ENCODE results near the gene USP49. TPM values are rescaled to one million over a fixed set of nuclear protein-coding genes. Genes with fewer than 3 reads are reported as not detected.

Gene USP49
- total and polyA plus RNA-seq, 2 of the 4 experiments (the other 2 are of a cell fraction) = 1.4 to 2.1 TPM

DNA sequence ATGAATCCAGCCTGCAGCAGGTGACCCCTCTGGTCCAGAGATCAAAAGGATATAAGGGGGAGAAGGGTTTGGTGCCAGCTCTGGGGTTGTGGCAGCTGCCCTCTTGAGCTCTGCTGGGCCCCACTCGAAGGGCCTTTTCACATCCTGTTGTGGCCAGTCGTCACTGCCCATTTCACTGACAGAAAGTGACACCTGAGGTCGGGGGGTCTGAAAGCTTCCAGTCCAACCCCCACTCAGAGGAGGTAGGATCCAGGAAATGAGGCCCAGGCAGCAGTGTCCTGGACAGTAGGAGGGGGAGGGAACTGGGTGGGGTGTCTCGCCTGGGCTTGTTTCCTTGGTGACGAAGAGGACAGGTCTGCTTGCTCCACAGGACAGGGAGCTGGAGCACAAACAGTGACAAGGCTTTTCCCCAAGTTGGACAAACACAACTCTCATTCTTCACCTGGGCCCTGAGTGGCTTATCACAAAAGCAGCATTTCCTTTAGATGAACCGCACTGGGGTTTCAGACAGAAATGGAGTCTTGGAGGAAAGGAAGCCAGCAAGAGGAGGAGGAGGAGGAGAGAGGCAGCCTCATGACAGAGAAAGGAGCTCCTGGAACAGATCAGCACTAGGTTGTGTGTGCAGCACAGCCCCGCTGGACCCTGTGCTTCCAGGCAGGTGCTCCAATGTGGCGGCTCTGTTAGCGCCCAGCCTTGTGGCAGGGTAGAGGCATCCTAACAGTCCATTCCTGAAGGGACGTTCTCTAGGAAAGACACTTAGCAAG lies 126.4 kb downstream of the USP49 start:
- Histone ChIP-seq H2AFZ (replicated peaks; ENCODE audit: low read length, poor library complexity) (no peak overlapping the region), H2AK9ac (replicated peaks; ENCODE audit: low read depth, low read length, poor library complexity) (no peak overlapping the region), H3K36me3 (ENCODE audit: control insufficient read depth, insufficient read depth, low read length) (peaks cover 26% of the 10 kb centered on the region), H3K4me2 (ENCODE audit: low read depth, low read length) (no peak overlapping the region), H3K79me1 (ENCODE audit: low read depth in 1 of 2, low read length in 2 of 2) (no peaks in the 10 kb centered on the region), H2BK120ac (ENCODE audit: low read depth, low read length) (no peak overlapping the region), H2BK20ac (ENCODE audit: low read depth, low read length) (no peak overlapping the region), H4K8ac (ENCODE audit: low read depth in 2 of 2, low read length in 2 of 2) (no peak overlapping the region), H3K9me3 (ENCODE audit: control insufficient read depth, insufficient read depth, low read length) (no peaks in the 10 kb centered on the region), H2AK5ac (ENCODE audit: low read depth, low read length) (no peak overlapping the region), H3K27me3 (ENCODE audit: control insufficient read depth, insufficient read depth, low read length) (no peaks in the 10 kb centered on the region), H3K9me1 (ENCODE audit: insufficient read depth, low read length) (no peaks in the 10 kb centered on the region), H3K4ac (ENCODE audit: low read depth, low read length) (no peak overlapping the region), H3K4me1 (ENCODE audit: control insufficient read depth, insufficient read depth, low read length) (peaks cover 5% of the 10 kb centered on the region; the same call in 1 of the 2 replicates), H4K5ac (ENCODE audit: low read depth, low read length) (no peak overlapping the region), H3K27ac (ENCODE audit: insufficient read depth, low read length) (no peak overlapping the region), H2BK15ac (ENCODE audit: low read depth, low read length) (no peak overlapping the region), H3K23ac (ENCODE audit: low read depth, low read length) (no peak overlapping the region), H2BK5ac (ENCODE audit: low read depth, low read length, poor library complexity, severe bottlenecking) (no peak overlapping the region), H4K20me1 (ENCODE audit: insufficient read depth, low read length) (no peaks in the 10 kb centered on the region), H4K91ac (ENCODE audit: insufficient read depth, low read depth, low read length) (no peak overlapping the region), H3K56ac (ENCODE audit: extremely low read depth, insufficient read depth, low read length) (no peak overlapping the region), H3K4me3 (ENCODE audit: insufficient read depth, low read depth, low read length) (no peak overlapping the region), H3K18ac (ENCODE audit: low read depth, low read length) (no peak overlapping the region), H3K14ac (replicated peaks; ENCODE audit: low read depth, low read length) (no peak overlapping the region), H3K9ac (ENCODE audit: low read depth, low read length) (no peak overlapping the region)
- TF ChIP-seq MAZ (IDR thresholded peaks at IDR 0.05; ENCODE audit: borderline replicate concordance, low read depth, low read length) = no peak
- 69% methylated on average over 2 of the region's 10 CpGs; no CpG with 5 or more reads in 1 of the 2 experiments for WGBS, 2 experiments (ENCODE audit: extremely low coverage in 2 of 2, insufficient read length in 1 of 2)
- BruUV-seq (replicated peaks) = no TSS peak
- DNase-seq (no peak), ATAC-seq (ENCODE audit: low read depth) (no peak)
- dilution Hi-C loops (cut with HindIII; ENCODE audit: low sequenced_read_pairs, unreplicated experiment) (no loop called here), intact Hi-C loops (cut with micrococcal nuclease) (no loop called here), in situ Hi-C loops (cut with MboI; ENCODE audit: low sequenced_read_pairs) (no loop called here)
- ChIA-PET POLR2A (ENCODE audit: unreplicated experiment) (no interaction called here), CTCF (interaction anchor here (0.6 kb wide), 1 partner anchor 29 kb away, joined by 3 read pairs; no protein-coding TSS in a partner anchor)

Measured in IMR-90 (cell line).